GM21367 (cell line): Measurements from ENCODE around the gene BPI.
"Not testable (repeated sequence)": the region's sequence is repeated elsewhere in the genome, so short reads cannot be mapped to it uniquely, and the experiment has no call there.

Experiments used
- ATAC-seq: cut with Tn5 transposase; IDR thresholded peaks from one replicate; pipeline ENCODE4 v1.9.1; 2021; ENCODE audit not compliant: unreplicated experiment

BPI gene

DNA sequence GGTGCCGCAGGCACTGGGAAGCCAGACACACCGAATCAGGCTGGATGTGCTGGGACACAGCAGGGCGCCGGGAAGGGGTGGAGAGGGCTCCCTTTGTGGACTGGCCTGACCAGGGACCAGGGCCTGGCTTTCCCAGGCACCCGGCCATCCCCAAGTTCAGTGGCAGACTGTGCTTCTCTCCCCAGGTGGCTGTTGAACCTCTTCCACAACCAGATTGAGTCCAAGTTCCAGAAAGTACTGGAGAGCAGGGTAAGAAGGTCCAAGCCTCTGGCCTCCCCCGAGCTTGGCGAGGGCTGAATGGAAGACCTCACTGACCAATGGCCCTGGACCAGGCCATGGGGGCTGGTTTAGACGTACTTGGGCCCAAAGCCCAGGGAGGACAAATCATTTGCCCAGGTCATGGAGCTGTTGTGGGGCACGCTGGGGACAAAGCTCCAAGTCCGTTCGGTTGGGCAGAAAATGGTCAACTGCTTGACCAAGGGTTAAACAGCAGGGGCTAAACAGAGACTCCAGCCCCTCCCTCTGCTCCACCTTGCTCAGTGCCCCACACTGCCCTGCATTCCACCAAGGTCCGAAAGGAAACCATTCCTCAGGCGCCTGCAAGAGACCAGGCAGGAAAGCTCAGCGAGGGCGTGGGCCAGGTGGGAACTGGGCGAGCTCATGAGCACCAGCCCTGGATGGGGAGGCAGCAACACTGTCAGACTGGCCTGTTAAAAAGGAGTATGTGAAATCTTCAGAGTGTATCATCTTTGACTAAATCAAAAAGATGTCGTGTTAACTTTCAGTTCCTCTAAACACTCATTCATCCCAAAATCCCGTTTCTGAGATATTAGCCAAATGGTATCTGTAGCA is 51.4 kb downstream of the BPI start:
- no peak for ATAC-seq

DNA sequence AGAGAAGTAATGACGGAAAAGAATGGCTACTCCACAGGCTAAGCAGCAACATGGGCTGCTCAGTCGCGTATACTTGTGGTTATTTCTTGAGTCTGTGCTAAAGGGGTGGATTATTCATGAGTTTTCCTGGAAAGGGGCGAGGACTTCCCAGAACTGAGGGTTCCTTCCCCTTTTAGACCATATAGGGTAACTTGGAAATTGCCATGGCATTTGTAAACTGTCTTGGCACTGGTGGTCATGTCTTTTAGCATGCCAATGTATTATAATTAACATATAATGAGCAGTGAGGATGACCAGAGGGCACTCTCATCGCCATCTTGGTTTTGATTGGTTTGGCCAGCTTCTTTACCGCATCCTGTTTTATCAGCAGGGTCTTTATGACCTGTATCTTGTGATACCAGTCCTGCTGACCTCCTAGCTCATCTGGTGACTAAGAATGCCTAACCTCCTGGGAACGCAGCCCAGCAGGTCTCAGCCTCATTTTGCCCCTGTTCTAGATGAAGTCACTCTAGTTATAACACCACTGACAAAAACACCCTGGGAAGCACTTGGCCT is 53.8 kb downstream of the BPI start:
- ATAC-seq = no peak

DNA sequence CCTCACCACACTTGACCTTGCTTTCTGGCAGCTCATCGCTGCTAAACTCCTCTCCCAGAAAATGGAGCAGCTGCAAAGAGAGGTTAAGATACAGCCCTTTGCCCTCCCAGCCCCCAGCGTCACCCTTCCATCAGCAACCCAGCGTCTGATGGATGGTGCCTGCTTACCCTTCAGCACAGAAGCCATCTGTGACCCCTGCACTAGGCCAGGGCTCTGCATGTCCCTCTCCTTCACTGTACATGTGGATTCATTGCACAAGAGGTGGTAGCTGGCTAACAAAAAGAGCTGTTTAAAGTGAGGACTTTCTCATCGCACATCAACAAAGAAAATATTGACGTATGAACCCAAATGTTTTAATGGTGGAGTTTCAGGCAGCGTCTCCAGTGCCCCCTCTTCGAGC is 54.6 kb downstream of the BPI start:
- ATAC-seq = no peak

DNA sequence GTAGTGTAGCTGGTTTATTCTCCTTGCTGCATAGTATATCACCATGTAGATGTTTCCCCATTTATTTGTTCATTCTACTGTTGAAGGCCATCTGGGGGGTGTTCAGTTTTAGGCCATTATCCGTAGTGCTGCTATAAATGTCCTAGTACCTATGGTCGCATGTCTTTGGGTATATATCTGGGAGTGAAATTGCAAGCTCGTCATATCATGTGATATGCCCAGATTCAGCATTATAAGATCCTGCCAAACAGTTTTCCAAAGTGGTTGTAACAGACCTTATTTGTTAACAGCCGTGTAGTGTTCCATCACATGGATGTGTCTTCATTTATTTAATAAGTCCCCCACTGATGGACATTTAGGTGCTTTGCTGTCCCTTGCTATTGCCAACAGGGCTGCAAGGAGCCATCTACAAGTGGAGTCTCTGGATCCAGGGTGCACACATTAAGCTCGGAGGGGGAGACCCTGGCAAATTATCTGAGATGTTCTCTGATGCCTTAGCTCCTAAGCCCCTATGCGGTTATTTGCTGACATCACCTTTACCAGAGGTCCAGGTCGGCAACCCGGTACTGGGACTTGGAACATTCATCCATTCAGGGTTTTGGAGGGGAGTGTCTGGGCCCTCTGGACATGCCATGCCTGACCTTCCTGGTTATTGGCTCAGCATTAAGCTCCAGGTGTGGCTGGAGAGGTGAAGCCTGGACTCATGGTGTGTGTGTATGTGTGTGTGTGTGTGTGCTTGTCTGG is 59.2 kb downstream of the BPI start:
- ATAC-seq = no peak

DNA sequence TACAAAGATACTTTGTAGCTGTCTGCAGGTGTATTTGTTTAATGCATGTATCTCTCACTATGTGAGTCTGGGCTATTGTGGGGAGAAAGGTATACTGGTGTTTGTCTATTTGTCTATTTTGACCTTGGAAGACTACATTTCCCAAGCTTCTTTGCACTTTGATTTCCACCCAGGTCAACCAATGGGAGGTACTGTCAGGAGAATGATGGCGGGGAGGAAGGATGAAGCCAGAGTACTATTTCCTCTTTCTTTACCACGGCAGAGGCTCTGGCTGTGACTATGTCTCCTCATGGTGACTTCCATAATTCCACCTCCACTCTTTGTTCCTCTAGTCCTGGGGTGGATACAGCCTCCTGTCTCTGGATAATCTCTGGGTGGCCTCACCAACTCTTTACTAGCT is 65.4 kb downstream of the BPI start:
- no peak for ATAC-seq

DNA sequence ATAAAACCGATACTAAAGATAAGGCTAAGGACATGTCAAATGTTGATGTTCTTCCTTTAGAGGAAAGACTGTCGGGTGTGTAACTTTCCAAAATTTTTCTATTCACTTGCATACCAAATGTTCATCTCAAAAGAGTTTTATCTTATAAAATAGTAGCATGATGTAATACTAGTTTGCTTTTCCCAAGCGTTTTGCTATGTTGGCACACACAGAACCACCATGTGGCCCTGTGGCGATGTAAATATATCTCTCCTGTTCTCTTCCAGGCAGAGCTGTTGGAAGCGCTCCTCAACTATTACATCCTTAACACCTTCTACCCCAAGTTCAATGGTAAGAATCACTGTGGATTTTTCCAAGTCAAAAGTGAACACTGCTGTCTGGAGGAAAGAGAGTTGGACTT is 68.8 kb downstream of the BPI start:
- no peak for ATAC-seq

DNA sequence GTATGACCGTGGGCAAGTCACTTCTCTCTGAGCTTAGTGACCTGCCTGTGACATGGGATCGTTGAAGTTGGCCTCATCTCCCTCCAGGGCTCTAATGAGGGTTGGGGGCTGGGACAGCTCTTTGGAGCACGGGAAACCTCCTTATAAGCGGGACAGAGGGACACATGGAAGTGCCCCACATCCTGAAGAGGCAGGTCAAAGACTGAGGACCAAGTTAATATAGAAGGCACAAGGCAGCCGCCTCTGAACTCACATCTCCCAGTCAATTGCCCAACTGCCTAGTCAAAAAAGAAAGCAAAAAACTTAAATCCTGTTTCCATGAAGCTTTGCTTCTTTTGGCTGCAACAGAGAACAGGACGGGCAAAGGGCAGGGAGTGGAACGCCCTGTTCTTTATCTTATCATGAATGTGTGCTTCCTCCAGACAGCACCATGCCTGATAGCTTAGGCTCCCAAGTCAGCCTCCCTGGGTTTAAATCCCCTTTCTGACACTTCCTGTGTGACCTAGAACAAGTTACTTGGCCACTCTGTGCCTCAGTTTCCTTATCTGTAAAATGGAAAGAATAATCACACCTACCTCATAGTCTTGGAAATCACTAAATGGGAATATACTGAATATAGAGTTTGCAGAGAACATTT is 69.4 kb downstream of the BPI start:
- no peak for ATAC-seq

DNA sequence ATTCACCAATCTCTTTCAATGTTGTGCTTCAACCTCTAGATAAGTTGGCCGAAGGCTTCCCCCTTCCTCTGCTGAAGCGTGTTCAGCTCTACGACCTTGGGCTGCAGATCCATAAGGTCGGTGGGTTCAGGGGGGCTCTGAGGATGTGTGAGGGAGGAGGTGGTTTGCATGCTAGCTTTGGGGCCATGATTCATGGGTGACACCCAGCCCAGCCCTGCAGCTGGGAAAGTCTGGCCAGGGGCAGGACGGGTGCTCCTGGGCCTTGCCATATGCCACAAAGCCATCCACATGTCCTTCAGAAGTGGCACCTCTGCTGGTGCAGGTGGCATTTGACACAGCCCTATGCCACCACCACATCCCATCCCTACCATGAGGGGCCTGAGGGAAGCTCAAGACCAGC is 69.9 kb downstream of the BPI start:
- ATAC-seq = no peak

DNA sequence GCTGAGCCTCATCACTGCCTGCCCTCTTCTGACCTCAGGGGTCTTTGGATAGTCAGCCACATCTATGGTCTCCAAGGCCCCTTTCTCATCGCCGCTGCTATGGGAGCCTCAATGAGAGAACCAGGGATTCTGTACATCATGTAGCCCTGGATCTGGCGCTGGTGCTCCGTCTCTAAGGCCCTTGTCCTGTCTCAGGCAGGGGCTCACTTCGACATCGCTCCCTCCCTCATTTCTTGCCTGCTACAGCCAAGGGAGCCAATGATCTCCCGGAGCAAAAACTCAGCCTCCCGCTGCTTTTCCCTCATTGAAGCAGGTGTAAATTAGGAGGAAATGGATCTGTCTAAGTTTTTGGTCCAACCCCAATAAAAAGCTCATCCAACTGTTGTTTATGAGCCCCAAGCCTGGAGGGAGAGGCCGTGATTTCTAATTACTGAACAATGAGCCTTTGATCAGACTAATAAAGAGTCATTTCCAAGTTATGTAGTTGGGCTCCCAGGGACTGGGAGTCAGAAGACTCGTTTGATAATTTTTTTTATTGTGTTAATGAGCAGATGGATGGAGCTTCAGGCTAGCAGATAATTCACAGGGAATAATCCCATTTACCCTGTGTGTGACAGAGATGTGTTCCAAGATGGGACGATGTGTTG is 73.2 kb downstream of the BPI start:
- ATAC-seq = no peak

DNA sequence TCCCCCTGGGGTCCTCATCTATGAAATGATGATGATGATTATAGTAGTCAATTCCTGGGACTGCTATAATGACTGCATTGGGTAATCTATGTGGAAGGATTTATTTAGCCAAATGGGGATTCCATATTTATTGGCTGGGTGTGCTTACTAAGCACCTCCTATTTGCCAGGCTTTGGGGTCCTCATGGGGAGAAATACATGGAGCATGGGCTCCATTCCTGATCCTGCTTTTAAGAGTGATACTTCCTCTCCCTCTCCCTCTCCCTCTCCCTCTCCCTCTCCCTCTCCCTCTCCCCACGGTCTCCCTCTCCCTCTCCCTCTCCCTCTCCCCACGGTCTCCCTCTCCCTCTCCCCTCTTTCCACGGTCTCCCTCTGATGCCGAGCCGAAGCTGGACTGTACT is 73.9 kb downstream of the BPI start:
- not testable (repeated sequence) for ATAC-seq

DNA sequence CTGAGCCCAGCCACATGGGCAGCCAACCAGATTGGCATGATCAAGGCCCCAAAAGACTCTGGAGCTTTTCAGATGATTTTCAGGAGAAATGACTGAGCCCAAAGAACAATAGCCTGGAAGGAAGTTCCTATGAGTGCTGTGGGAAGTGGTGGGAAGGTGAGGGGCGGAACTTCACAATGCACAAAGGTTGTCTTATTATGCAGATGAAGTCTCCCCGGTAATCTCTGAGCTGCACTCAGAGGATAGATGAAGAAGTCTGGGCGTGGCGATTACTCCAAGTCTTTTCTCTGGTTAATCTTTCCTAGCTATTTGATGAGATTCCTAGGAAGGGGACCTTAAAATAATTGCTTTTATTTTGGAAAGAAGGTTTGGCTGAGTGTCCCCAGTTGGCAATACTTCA is 79.2 kb downstream of the BPI start:
- ATAC-seq = no peak

DNA sequence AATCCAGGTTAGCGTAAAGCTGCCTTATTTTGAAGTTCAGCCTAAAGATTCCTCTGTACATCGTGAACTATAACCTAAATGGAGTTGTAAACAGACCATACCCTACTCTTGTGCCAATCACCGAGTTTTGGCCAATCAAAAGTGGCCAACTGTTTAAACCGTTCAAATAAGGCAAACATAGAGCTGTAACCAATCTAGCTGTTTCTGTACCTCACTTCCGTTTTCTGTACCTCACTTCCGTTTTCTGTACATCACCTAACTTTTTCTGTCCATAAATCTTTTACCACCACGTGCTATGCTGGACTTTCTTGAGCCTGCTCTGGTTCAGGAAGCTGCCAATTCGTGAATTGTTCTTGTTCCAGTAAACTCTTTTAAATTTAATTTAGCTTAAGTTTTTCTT is 82.0 kb downstream of the BPI start:
- ATAC-seq = no peak

DNA sequence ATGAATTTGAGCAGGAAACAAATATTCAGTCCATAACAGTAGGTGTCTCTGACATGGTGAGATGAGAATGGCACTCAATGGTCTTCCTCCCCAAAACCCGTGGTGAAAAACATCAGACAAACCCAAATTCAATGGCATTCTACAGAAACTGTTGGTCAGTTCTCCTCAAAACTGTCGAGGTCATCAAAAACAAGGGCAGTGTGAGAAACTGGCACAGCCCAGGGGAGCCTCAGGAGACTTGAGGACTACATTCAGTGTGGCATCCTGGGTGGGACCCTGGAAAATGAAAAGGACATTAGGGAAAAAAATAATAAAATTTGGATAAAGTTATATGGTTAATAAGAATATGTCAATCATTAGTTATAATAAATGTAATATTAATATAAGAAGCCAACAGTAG is 82.9 kb downstream of the BPI start:
- no peak for ATAC-seq
